DMS153 treated with DMSO at 0.1 percent for 48 hours (cell line): ENCODE results near the gene RCAN3.

ENCODE experiments used
- DNase-seq: peaks from one replicate; lab custom pipeline; 2025; ENCODE audit not compliant: unreplicated experiment; lab: John Stamatoyannopoulos, UW

Gene RCAN3

GRCh38 chr1:24572301-24572700, 69.7 kb downstream of the RCAN3 start:
- DNase-seq, result no peak

DNA sequence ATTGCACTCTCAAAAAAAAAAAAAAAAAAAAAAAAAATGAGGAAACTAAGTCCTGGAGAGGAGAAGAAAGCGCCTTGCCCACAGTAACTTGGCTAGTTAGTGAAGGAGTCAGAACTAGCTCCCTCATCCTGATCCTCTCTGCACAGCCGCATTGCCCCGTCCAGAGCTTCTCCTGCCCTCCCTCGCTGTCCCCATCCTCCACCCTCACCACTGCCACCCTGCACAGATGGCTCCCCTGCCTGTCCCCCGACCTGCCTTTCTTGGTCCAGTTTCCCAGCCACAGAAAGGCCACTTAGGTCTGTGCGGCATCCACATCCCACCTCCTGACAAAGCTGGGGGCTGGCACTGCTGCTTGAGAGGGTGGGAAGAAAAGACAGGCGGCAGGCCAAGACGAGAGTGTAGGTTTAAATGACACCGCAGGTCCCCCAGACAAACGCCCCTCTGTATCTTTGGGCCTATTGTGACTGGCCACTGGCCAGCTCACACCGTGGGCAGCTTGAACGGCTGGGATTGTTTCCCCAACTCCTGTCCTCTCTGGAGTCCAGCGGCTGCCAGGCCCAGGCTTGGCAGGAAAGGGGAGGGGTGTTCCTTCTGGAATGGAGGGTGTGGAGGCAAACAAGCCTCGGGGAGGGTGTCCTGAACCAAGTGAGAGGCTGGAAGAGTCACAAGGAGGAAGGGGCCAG, 73.4 kb downstream of the RCAN3 start:
- DNase-seq, result no peak

GRCh38 chr1:24578846-24579245, 76.2 kb downstream of the RCAN3 start:
- DNase-seq, result no peak

- no peak for DNase-seq
Observed at GRCh38 chr1:24580756-24581155, 78.1 kb downstream of the RCAN3 start.

- DNase-seq, result no peak
Observed at GRCh38 chr1:24584171-24584647, 81.6 kb downstream of the RCAN3 start.

GRCh38 chr1:24586119-24586518, 83.5 kb downstream of the RCAN3 start:
- DNase-seq, result no peak

DNA sequence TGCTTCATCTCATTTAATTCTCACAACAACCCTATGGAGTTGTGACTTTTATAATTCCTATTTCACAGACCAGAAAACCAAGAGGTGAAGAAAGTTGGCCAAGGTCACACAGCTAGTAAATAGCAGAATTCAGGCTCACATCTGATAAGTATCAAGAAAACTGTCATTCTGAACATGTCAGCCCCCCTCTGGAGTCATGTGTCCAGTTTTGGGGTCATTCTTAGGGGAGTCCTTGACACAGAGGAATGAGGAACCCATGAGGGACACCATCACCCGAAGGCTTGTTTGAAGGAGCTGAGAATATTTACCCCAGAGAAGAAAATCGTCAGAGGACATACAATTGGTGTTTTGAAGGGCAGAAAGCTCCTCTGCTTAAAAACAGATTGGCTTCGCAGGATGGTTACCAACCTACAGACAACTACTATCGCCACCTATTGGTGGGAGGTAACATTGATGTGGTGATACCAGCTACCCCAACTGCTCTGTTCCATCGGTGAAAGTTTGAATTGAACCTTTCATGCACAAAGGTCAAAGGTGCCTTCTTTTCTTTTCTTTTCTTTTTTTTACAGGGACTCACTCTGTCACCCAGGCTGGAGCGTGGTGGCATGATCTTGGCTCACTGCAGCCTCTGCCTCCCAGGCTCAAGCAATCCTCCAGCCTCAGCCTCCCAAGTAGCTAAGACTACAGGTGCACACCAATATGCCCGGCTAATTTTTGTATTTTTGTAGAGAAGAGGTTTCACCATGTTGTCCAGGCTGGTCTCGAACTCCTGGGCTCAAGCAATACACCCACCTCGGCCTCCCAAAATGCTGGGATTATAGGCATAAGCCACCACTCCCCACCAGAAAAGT, 84.6 kb downstream of the RCAN3 start:
- peak; percentile 59 for DNase-seq

DNA sequence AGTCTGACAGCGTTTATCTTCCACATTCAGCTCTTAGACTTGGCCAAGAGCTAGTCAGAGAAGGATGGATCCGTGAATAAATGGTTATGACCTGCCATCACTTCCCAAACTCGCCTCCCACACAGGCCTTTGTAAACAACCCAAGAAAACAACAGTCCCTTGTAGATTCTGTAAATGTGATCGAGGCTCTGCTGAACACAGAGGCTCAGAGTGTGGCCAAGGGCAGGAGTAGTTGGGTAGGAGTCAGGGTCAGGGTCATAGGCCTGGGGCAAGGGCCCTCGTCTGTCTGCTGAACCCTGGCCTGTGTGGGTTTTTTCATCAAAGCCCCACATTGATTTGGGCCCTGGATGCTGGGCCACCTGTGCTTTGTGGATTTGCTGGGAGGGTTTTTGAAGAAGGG, 85.9 kb downstream of the RCAN3 start:
- DNase-seq, result no peak

DNA sequence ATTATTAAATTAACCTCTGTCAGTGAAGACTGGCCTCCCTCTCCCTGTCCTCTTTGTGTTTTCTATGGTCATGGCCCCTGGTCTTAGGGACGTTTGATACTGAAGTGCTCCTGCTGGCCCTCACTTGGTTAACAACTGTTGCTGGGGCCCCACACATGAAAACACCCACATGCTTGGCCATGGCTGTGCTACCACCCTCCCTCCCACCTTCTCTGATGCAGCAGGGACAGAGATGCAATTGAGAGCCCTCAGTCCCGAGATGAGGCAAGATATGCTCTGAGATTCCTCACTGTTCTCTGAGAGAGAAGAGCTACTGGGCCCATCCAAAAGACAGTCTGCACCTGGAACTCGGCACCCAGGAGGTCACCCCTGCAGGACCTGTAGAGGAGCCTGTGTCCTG, 86.6 kb downstream of the RCAN3 start:
- DNase-seq, result no peak
